DMS 273 (cell line): ENCODE results near the gene CALCB.
A peak's percentile ranks its signal among the peaks of the same experiment; 100 is the strongest.
"Not testable (repeated sequence)": the region's sequence is repeated elsewhere in the genome, so short reads cannot be mapped to it uniquely, and the experiment has no call there.

Experiments
- DNase-seq: peaks from one replicate; lab custom pipeline; 2025; ENCODE audit not compliant: unreplicated experiment; lab: John Stamatoyannopoulos, UW

CALCB gene

GRCh38 chr11:15073361-15074205 lies at the start of gene CALCB:
Gene CALCB (plus strand): TSS chr11:15073593. CDS start chr11:15074719, 1,126 bp downstream.
- DNase-seq = peak; percentile 66

- no peak for DNase-seq
These were observed 46.4 kb upstream of the CALCB start for GRCh38 chr11:15027011-15027410.

GRCh38 chr11:15027956-15028355 lies 45.4 kb upstream of the CALCB start:
- no peak for DNase-seq

GRCh38 chr11:15028379-15028778 lies 45.0 kb upstream of the CALCB start:
- DNase-seq = no peak

- not testable (repeated sequence) for DNase-seq
These were observed 41.4 kb upstream of the CALCB start for GRCh38 chr11:15031945-15032344.

GRCh38 chr11:15034687-15035267 lies 38.6 kb upstream of the CALCB start:
- DNase-seq = no peak

- peak; percentile 59 for DNase-seq
These were observed 38.1 kb upstream of the CALCB start for GRCh38 chr11:15035283-15035682.

GRCh38 chr11:15038963-15039362 lies 34.4 kb upstream of the CALCB start:
- peak; percentile 2 for DNase-seq

- no peak for DNase-seq
These were observed 28.2 kb upstream of the CALCB start for GRCh38 chr11:15045209-15045608.

GRCh38 chr11:15045891-15046290 lies 27.5 kb upstream of the CALCB start:
- DNase-seq = no peak

- DNase-seq = not testable (repeated sequence)
These were observed 26.7 kb upstream of the CALCB start for GRCh38 chr11:15046673-15047072.

- no peak for DNase-seq
These were observed 24.8 kb upstream of the CALCB start for GRCh38 chr11:15048616-15049015.

- DNase-seq = no peak
These were observed 20.2 kb upstream of the CALCB start for GRCh38 chr11:15053191-15053685.

GRCh38 chr11:15055620-15056356 lies 17.6 kb upstream of the CALCB start:
- no peak for DNase-seq

GRCh38 chr11:15057329-15057728 lies 16.1 kb upstream of the CALCB start:
- no peak for DNase-seq

- no peak for DNase-seq
These were observed 14.1 kb upstream of the CALCB start for GRCh38 chr11:15059132-15059915.

- no peak for DNase-seq
These were observed 10.8 kb upstream of the CALCB start for GRCh38 chr11:15062599-15062998.

GRCh38 chr11:15069751-15070150 lies 3.6 kb upstream of the CALCB start:
- not testable (repeated sequence) for DNase-seq

GRCh38 chr11:15071556-15072255 lies 1.7 kb upstream of the CALCB start:
- no peak for DNase-seq

GRCh38 chr11:15072551-15073143 lies 746 bp upstream of the CALCB start:
- DNase-seq = no peak
